ENCODE data around the gene CCDC18.

DNA sequence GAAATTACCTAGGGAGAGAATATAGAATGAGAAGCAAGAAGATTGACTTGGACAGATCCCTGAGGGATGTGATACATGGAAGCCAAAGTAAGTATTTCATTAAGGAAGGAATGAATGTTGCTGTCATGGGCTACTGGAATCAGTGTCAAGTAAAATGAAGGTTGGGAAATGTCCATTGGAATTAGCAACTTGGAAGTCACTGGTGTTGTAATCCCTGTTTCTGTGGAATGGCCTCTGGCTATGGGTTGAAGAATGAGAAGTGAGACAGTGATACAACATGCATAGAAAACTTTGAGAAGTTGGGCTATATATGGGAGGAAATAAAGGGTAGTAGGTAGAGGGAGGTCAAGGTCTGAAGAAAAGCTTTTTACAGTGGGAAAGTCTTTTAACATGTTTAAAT is 54.7 kb downstream of the CCDC18 start:
- TF ChIP-seq, protein P1, sequence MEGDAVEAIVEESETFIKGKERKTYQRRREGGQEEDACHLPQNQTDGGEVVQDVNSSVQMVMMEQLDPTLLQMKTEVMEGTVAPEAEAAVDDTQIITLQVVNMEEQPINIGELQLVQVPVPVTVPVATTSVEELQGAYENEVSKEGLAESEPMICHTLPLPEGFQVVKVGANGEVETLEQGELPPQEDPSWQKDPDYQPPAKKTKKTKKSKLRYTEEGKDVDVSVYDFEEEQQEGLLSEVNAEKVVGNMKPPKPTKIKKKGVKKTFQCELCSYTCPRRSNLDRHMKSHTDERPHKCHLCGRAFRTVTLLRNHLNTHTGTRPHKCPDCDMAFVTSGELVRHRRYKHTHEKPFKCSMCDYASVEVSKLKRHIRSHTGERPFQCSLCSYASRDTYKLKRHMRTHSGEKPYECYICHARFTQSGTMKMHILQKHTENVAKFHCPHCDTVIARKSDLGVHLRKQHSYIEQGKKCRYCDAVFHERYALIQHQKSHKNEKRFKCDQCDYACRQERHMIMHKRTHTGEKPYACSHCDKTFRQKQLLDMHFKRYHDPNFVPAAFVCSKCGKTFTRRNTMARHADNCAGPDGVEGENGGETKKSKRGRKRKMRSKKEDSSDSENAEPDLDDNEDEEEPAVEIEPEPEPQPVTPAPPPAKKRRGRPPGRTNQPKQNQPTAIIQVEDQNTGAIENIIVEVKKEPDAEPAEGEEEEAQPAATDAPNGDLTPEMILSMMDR (IDR thresholded peaks at IDR 0.05; ENCODE audit: low read depth, low read length, poor library complexity, severe bottlenecking), result no peak
- TF ChIP-seq EZH2phosphoT487 (IDR thresholded peaks at IDR 0.05; ENCODE audit: borderline replicate concordance, low read length), result no peak
